SU-DHL-6 (cell line): ENCODE results near the gene UGT2A3.

Source experiments
- EZH2phosphoT487 ChIP-seq: fragments of 200-600 bp; sonication (generic), shearing (Covaris generic); conservative IDR thresholded peaks from 2 replicates; pipeline ENCODE4 v1.6.1; 2018; ENCODE audit warnings: mild to moderate bottlenecking, antibody characterized with exemption, low read length, moderate library complexity, mixed read lengths
- TF ChIP-seq, protein P1 (sequence below): fragments of 200-600 bp; sonication (generic); IDR thresholded peaks from one replicate; pipeline ENCODE4 v1.5.1; 2017; ENCODE audit warnings: antibody characterized with exemption, mild to moderate bottlenecking, low read length, moderate library complexity; ENCODE audit not compliant: insufficient read depth, poor library complexity, severe bottlenecking

DNA sequence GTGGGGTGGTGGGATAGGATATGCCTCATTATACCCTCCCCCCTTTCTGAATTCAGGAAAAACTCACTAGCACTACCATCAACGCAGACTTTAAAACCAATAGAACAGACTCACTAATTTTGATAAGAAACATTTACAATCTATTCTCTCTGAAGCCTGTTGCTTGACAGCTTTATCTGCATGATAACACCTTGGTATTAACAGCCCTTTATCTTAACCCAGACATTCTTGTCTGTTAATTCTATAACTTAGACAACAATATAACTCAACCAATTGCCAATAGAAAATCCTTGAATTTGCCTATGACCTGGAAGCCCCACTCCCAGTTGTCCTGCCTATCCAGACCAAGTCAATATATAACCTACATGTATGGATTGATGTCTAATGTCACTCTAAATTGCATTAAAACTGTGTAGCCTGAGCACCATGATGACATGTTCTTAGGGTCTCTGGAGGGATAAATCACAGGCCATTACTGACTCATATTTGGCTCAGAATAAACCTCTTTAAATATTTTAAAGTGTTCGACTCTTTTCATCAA, 1.5 kb upstream of the UGT2A3 start:
- TF ChIP-seq, protein P1, sequence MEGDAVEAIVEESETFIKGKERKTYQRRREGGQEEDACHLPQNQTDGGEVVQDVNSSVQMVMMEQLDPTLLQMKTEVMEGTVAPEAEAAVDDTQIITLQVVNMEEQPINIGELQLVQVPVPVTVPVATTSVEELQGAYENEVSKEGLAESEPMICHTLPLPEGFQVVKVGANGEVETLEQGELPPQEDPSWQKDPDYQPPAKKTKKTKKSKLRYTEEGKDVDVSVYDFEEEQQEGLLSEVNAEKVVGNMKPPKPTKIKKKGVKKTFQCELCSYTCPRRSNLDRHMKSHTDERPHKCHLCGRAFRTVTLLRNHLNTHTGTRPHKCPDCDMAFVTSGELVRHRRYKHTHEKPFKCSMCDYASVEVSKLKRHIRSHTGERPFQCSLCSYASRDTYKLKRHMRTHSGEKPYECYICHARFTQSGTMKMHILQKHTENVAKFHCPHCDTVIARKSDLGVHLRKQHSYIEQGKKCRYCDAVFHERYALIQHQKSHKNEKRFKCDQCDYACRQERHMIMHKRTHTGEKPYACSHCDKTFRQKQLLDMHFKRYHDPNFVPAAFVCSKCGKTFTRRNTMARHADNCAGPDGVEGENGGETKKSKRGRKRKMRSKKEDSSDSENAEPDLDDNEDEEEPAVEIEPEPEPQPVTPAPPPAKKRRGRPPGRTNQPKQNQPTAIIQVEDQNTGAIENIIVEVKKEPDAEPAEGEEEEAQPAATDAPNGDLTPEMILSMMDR, result no peak
- no peak for TF ChIP-seq EZH2phosphoT487
